Measurements from ENCODE around the gene NKX6-2. TPM values are rescaled to one million over a fixed set of nuclear protein-coding genes. Genes with fewer than 3 reads are reported as not detected.
"Not testable (repeated sequence)": the region's sequence is repeated elsewhere in the genome, so short reads cannot be mapped to it uniquely, and the experiment has no call there.

Gene NKX6-2
- total RNA-seq, 1 donor from 2014 or later: not detected

DNA sequence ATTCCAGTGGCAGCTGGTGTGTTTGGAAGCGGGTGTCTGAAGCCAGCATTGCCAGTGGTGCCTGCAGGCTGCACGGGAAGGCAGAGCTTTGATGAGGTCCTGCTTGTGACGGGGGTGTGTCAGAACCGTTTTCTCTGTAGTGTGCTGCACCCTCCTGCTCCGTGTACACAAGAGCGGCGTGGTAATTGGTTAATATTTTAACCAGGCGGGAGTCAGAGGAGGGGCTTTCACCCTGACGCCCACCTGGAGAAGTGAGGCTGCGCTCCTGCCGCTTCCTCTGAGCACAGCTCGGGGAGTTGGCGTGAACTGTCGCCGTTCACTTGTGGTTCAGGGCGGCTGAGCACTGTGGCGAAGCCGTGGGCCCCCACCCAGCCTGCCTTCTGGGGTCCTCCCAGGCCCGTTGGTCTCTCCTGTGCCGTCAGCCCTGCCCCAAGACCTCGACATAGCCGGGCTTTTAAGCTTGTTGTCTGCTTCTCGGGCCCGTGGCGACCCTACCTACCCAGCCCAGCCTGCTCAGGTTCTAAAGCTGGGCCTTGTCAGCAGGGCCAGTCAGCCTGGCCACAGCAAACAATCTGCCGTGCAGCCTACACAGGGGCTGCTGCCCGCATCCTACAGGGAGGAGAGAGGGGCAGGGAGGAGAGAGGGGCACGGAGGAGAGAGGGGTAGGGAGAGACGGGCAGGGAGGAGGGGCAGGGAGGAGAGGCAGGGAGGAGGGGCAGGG lies 11.6 kb downstream of the NKX6-2 start:
- Mint-ChIP-seq H3K9me3 (no peaks in the 10 kb centered on the region), H3K4me1 (no peaks in the 10 kb centered on the region), H3K27me3 (ENCODE audit: low read depth) (no peaks in the 10 kb centered on the region), H3K4me3 (no peak overlapping the region), H3K36me3 (peaks cover 17% of the 10 kb centered on the region), H3K27ac (no peak overlapping the region)
- TF ChIP-seq, protein P1, sequence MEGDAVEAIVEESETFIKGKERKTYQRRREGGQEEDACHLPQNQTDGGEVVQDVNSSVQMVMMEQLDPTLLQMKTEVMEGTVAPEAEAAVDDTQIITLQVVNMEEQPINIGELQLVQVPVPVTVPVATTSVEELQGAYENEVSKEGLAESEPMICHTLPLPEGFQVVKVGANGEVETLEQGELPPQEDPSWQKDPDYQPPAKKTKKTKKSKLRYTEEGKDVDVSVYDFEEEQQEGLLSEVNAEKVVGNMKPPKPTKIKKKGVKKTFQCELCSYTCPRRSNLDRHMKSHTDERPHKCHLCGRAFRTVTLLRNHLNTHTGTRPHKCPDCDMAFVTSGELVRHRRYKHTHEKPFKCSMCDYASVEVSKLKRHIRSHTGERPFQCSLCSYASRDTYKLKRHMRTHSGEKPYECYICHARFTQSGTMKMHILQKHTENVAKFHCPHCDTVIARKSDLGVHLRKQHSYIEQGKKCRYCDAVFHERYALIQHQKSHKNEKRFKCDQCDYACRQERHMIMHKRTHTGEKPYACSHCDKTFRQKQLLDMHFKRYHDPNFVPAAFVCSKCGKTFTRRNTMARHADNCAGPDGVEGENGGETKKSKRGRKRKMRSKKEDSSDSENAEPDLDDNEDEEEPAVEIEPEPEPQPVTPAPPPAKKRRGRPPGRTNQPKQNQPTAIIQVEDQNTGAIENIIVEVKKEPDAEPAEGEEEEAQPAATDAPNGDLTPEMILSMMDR (IDR thresholded peaks at IDR 0.05; ENCODE audit: unreplicated experiment): no peak
- DNase-seq (ENCODE audit: low spot score in 2 of 2, unreplicated experiment in 2 of 2): no peak

- not testable (repeated sequence) for DNase-seq (ENCODE audit: low spot score in 2 of 2, unreplicated experiment in 2 of 2); H3K27me3 Mint-ChIP-seq (ENCODE audit: low read depth); H3K27ac Mint-ChIP-seq; H3K4me1 Mint-ChIP-seq; H3K9me3 Mint-ChIP-seq; H3K4me3 Mint-ChIP-seq
- H3K36me3 Mint-ChIP-seq: peaks cover 32% of the 10 kb centered on the region
Observed at GRCh38 chr10:132772816-132773215, 13.1 kb downstream of the NKX6-2 start.

DNA sequence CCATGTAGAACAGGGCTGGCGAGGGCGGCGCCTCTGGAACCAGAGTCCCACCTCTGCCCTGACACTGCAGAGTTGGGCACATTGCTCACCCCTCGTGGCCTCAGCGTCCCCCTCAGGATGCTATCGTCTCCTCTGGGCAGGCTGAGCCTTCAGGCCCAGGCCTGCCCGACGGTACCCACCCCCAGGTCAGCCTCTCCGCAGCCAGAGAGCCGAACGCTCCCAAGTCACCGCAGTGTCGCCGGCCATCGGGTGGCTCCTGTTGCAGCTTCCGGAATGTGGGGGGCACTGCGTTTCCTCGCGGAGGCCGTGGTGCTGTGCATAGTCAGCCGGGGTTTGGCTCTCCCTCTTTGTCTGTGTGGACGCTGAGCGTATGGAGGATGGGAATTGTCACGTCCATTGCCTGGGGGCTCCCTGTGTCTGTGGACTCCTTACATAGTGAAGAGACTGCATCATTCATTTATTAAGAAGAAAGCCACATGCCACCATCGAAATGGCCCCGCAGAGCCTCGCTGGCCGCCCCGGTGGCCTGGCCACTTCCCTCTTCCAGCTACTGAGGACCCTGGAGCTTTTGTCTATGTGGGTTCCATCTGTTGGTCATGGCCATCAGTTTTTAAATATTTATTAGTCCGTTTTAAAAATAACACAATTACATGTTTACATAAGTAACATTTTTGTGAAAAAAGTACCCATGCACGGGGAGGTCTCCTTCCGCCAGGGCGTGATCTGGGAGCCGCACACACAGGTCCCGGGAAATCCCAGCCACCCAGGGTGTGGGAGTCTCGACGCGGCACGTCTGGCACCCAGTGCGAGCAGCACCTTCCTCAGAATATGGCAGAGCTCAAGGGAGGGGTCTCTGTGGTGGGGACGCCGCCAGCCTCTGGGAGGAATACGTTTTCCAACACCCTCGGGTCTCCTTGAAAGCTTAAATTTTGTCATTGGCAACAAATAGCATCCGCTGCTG lies 15.6 kb downstream of the NKX6-2 start:
- H3K4me3 Mint-ChIP-seq: no peak overlapping the region
- H3K9me3 Mint-ChIP-seq: no peaks in the 10 kb centered on the region
- DNase-seq (ENCODE audit: low spot score in 2 of 2, unreplicated experiment in 2 of 2): no peak
- no peaks in the 10 kb centered on the region for H3K4me1 Mint-ChIP-seq
- H3K27me3 Mint-ChIP-seq (ENCODE audit: low read depth): no peaks in the 10 kb centered on the region
- TF ChIP-seq, protein P1 (IDR thresholded peaks at IDR 0.05; ENCODE audit: unreplicated experiment): no peak
- peaks cover 40% of the 10 kb centered on the region for H3K36me3 Mint-ChIP-seq
- no peak overlapping the region for H3K27ac Mint-ChIP-seq

GRCh38 chr10:132768346-132769248 lies 17.4 kb downstream of the NKX6-2 start:
- no peak for DNase-seq (ENCODE audit: low spot score in 2 of 2, unreplicated experiment in 2 of 2)
- Mint-ChIP-seq H3K4me3 (no peak overlapping the region), H3K4me1 (no peaks in the 10 kb centered on the region), H3K27ac (no peak overlapping the region), H3K9me3 (no peaks in the 10 kb centered on the region), H3K36me3 (peaks cover 38% of the 10 kb centered on the region), H3K27me3 (ENCODE audit: low read depth) (no peaks in the 10 kb centered on the region)
- TF ChIP-seq, protein P1 (IDR thresholded peaks at IDR 0.05; ENCODE audit: unreplicated experiment): no peak

DNA sequence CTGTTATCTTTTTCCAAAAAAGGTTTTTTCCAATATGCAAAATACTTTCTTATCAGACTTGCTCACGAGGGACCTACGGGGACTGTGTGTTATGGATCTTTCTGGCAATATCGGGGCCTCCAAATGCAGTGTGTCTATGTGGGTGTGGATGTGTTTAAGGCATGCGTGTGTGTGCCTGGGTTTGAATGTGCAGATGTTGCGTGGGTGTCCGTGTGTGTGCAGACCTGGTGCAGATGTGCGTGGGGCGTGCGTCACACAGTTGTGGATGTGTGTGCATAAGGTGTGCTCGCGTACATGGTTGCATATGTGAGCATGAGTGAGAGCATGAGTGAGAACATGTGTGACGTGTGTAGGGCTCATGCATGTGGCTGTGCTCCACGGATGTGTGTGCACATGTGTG lies 19.7 kb downstream of the NKX6-2 start:
- Mint-ChIP-seq H3K36me3 (peaks cover 47% of the 10 kb centered on the region), H3K4me1 (no peaks in the 10 kb centered on the region), H3K9me3 (peaks cover 9% of the 10 kb centered on the region), H3K27me3 (ENCODE audit: low read depth) (no peaks in the 10 kb centered on the region), H3K4me3 (no peak overlapping the region), H3K27ac (no peak overlapping the region)
- no peak for DNase-seq (ENCODE audit: low spot score in 2 of 2, unreplicated experiment in 2 of 2)
- TF ChIP-seq, protein P1 (IDR thresholded peaks at IDR 0.05; ENCODE audit: unreplicated experiment): no peak
